GM12874 (cell line): ENCODE measurements around the gene GALNT6.

Experiments used
- CTCF ChIP-seq: IDR thresholded peaks from 2 replicates; pipeline ENCODE4 v1.5.1; 2011; ENCODE audit warnings: low read depth, mild to moderate bottlenecking, control low read depth, low read length, moderate library complexity; ENCODE audit not compliant: insufficient read depth

GALNT6 gene

GRCh38 chr12:51370667-51371066 is 20.5 kb downstream of the GALNT6 start:
- no peak for TF ChIP-seq CTCF

DNA sequence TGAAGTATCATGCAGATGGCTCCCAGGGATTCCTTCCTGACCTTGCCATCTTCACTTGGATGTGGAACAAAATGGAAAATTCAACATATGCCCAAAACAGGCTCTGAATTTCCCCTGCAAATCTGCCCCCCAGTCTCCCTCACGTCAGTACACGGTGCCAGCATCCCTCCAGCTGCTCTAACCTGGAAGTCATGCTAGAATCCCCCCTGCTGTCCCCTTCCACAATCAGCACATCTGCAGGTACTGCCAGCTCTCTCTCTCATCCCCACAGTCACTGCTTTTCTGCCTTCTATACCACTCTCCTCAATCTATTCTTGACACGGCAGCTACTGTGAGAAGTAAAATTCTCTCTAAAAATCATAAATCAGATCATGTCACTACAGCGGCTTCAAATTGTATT is 21.6 kb downstream of the GALNT6 start:
- no peak for TF ChIP-seq CTCF

DNA sequence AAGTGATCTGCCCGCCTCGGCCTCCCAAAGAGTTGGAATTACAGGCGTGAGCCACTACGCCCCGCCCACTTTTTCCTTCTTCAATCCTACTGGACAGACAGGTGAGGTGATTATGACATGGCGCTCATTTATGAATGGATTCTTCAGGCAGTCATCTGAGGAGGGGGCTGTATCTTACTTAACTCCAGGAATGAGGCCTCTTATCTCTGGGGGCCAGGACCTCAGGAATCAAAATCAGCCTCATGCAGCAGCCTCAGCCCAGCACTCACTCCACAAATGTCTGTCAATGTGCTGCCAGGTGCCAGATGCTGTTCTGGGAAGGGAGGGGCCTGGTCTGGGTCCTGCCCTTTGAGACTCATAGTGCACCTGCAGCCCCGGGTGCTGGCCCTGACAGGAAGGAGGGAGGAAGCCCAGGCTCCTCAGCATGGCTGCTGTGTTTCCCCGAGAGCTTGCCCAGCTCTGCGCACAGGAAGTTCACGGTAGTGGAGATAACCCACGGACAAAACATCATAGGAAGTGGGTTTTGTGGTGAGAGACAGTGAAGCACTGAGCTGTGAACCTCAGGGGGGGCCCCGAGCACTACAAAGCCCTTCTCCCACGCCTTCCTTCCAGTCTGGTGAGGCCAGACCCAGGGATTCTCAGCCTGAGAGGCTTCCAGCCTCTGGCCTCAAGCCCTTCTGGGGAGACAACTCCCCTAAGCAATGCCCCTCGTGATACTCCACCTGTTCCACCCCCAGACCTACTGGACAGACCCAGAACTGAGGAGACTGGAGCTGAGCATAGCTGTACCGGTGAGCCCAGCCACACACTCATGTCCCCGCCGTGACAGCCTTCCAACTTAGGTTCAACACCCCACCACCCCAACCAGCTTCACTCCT is 22.3 kb downstream of the GALNT6 start:
- no peak for TF ChIP-seq CTCF

DNA sequence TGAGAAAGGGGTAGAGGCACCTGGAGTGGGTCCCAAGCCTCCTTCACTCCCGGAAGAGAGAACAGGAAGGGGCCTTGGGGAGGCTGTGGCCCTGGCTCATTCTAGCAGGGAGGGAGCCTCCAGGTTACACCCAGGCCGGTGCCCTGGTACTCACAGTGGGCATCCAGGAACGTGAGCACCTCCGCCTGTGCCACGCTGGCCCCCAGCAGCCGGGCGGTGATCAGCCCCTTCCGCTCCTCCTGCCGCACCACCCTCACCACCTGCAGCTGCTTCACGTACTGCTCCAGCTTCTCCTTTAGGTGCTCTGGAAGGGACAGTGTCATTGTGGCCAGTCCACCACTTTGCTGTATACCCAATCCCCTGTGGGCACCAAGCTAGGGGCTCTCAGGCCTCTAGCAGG is 25.9 kb downstream of the GALNT6 start:
- no peak for TF ChIP-seq CTCF

- no peak for TF ChIP-seq CTCF
These were observed 27.2 kb downstream of the GALNT6 start for GRCh38 chr12:51364001-51364400.

- no peak for TF ChIP-seq CTCF
These were observed 28.4 kb downstream of the GALNT6 start for GRCh38 chr12:51362747-51363342.

DNA sequence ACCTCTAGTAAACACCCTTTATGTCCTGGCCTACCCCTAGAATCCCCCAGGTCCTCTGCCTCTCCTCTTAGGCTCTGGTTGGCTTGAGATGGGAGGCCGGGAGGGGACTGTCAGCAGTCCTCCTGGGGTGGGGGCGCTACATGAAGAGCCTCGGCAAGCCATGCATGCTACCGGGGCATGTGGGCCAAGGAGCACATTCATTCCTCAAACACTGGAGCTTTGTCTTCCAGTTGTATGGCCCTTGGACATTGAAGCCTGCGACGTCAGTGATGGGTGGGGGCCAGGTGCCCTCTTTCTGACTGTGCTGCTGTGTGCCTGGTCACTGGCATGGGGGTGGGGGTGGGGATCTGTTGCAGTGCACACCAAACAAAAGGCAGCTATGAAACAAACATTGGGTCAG is 28.9 kb downstream of the GALNT6 start:
- no peak for TF ChIP-seq CTCF
